A673 (cell line): ENCODE results near the gene GATB. TPM values are rescaled to one million over a fixed set of nuclear protein-coding genes. Genes with fewer than 3 reads are reported as not detected.

Source experiments
- BruUV-seq: library from RNA; stranded (reverse); fragments of 400-500 nt; replicated peaks from 2 replicates; lab custom pipeline; 2021; lab: Mats Ljungman, UMichigan
- CTCF ChIA-PET: fragments of 300-600 bp; sonication (Branson Sonifier 250); formaldehyde crosslinking; loops from one replicate; lab custom pipeline; 2022; ENCODE audit warnings: antibody characterized with exemption; lab: Charles Lee
- POLR2A ChIA-PET: fragments of 300-600 bp; sonication (Branson Sonifier 250); formaldehyde crosslinking; loops from one replicate; lab custom pipeline; 2022; ENCODE audit warnings: antibody characterized with exemption; ENCODE audit not compliant: low non-redundant PET; lab: Charles Lee
- DNase-seq: peaks from one replicate; pipeline ENCODE4 v3.0.0-alpha.2; 2015; ENCODE audit warnings: low spot score
- H3K27ac ChIP-seq: fragments of 200-600 bp; sonication (generic); 2 replicates; pipeline ENCODE4 v1.5.1; 2016; ENCODE audit warnings: mixed run types, low read depth, mild to moderate bottlenecking, mixed read lengths, antibody characterized with exemption, low read length; ENCODE audit not compliant: poor library complexity, severe bottlenecking
- H3K27me3 ChIP-seq: fragments of 200-600 bp; sonication (generic); replicated peaks from 2 replicates; pipeline ENCODE4 v1.6.1; 2017; ENCODE audit warnings: mixed run types, low read depth, mild to moderate bottlenecking, mixed read lengths, antibody characterized with exemption, low read length; ENCODE audit not compliant: insufficient read depth, poor library complexity
- H3K36me3 ChIP-seq: fragments of 200-600 bp; sonication (generic); 2 replicates; pipeline ENCODE4 v1.6.1; 2016; ENCODE audit warnings: mixed run types, mild to moderate bottlenecking, mixed read lengths, antibody characterized with exemption, low read length; ENCODE audit not compliant: insufficient read depth, poor library complexity, severe bottlenecking
- H3K4me1 ChIP-seq: fragments of 200-600 bp; sonication (generic); 2 replicates; pipeline ENCODE4 v1.6.1; 2017; ENCODE audit warnings: mixed run types, mild to moderate bottlenecking, mixed read lengths, antibody characterized with exemption, low read length; ENCODE audit not compliant: insufficient read depth, poor library complexity, severe bottlenecking
- H3K4me3 ChIP-seq: fragments of 200-600 bp; sonication (generic); 2 replicates; pipeline ENCODE4 v1.5.1; 2016; ENCODE audit warnings: low read depth, mixed run types, mild to moderate bottlenecking, mixed read lengths, low read length; ENCODE audit not compliant: poor library complexity, severe bottlenecking
- H3K9me3 ChIP-seq: fragments of 200-600 bp; sonication (generic); 2 replicates; pipeline ENCODE4 v1.6.1; 2016; ENCODE audit warnings: mixed run types, low read depth, mild to moderate bottlenecking, mixed read lengths, antibody characterized with exemption, low read length; ENCODE audit not compliant: poor library complexity, severe bottlenecking
- CTCF ChIP-seq: fragments of 300-800, 200-600 bp; sonication (generic); conservative IDR thresholded peaks from 2 replicates; pipeline ENCODE4 v1.5.1; 2017; ENCODE audit warnings: low read depth, mild to moderate bottlenecking, antibody characterized with exemption, low read length, moderate library complexity, mixed read lengths
- EZH2 ChIP-seq: fragments of 200-600 bp; sonication (generic); IDR thresholded peaks from 2 replicates; pipeline ENCODE4 v1.6.1; 2017; ENCODE audit warnings: borderline replicate concordance, low read depth, mild to moderate bottlenecking, mixed read lengths, antibody characterized with exemption, low read length; ENCODE audit not compliant: poor library complexity, severe bottlenecking
- intact Hi-C: fragments of 100-400 bp; cut with micrococcal nuclease; formaldehyde crosslinking; loops from one replicate; pipeline ENCODE4 v1.10.0; 2022; ENCODE audit not compliant: unreplicated experiment
- total RNA-seq: library from RNA; stranded (reverse); gene quantifications from 2 replicates; pipeline ENCODE4 v1.2.3, GENCODE V29; 2021

Gene GATB
- total RNA-seq, 1 experiment from 2014 or later: 23.8 TPM

GRCh38 chr4:151675411-151675971, 85.3 kb downstream of the GATB start:
- Histone ChIP-seq H3K4me3 (no peak overlapping the region), H3K27ac (no peak overlapping the region), H3K9me3 (no peaks in the 10 kb centered on the region), H3K36me3 (no peaks in the 10 kb centered on the region), H3K27me3 (no peaks in the 10 kb centered on the region), H3K4me1 (no peaks in the 10 kb centered on the region)
- intact Hi-C loops: no loop called here
- POLR2A ChIA-PET: no interaction called here
- BruUV-seq: no TSS peak
- TF ChIP-seq EZH2: no peak
- TF ChIP-seq CTCF: no peak
- no peak for DNase-seq
- CTCF ChIA-PET: interaction anchor here (0.6 kb wide), 1 partner anchor 31 kb away, joined by 3 read pairs; no protein-coding TSS in a partner anchor

- ChIA-PET CTCF (interaction anchor here (0.6 kb wide), 1 partner anchor 30 kb away, joined by 3 read pairs; no protein-coding TSS in a partner anchor), POLR2A (no interaction called here)
- no peaks in the 10 kb centered on the region for H3K4me1 ChIP-seq
- BruUV-seq: no TSS peak
- intact Hi-C loops: no loop called here
- H3K27ac ChIP-seq: no peak overlapping the region
- no peak for DNase-seq
- no peak for TF ChIP-seq CTCF
- TF ChIP-seq EZH2: no peak
- H3K36me3 ChIP-seq: no peaks in the 10 kb centered on the region
- no peak overlapping the region for H3K4me3 ChIP-seq
- H3K27me3 ChIP-seq: no peaks in the 10 kb centered on the region
- H3K9me3 ChIP-seq: no peaks in the 10 kb centered on the region
Observed at GRCh38 chr4:151674804-151675391, 85.9 kb downstream of the GATB start.

- intact Hi-C loops: no loop called here
- Histone ChIP-seq H3K27me3 (no peaks in the 10 kb centered on the region), H3K27ac (no peak overlapping the region), H3K4me1 (no peaks in the 10 kb centered on the region), H3K9me3 (no peaks in the 10 kb centered on the region), H3K36me3 (no peaks in the 10 kb centered on the region), H3K4me3 (no peak overlapping the region)
- no TSS peak for BruUV-seq
- DNase-seq: no peak
- ChIA-PET POLR2A (no interaction called here), CTCF (no interaction called here)
- TF ChIP-seq EZH2 (no peak), CTCF (no peak)
Observed at GRCh38 chr4:151673908-151674520, 86.8 kb downstream of the GATB start.
